Fibroblast of lung (primary cell): ENCODE measurements around the gene ZNF410. TPM values are rescaled to one million over a fixed set of nuclear protein-coding genes. Genes with fewer than 3 reads are reported as not detected.
A peak's percentile ranks its signal among the peaks of the same experiment; 100 is the strongest.
"Not testable (repeated sequence)": the region's sequence is repeated elsewhere in the genome, so short reads cannot be mapped to it uniquely, and the experiment has no call there.

Experiments
- DNase-seq, 2 donors: peaks; one replicate each; pipeline versions ENCODE4 v3.0.0 to v3.0.0-alpha.2; 2010; ENCODE audit warnings: low read depth in 2 of 2
- H2AFZ ChIP-seq: 2 replicates; pipeline ENCODE4 v1.5.1; 2012; ENCODE audit warnings: low read length, control low read depth, inconsistent platforms
- H3K27ac ChIP-seq: 2 replicates; pipeline ENCODE4 v1.5.1; 2011; ENCODE audit warnings: low read length, control low read depth; ENCODE audit not compliant: insufficient read depth
- H3K27me3 ChIP-seq: 2 replicates; pipeline ENCODE4 v1.5.1; 2011; ENCODE audit warnings: mild to moderate bottlenecking, low read length; ENCODE audit not compliant: control insufficient read depth, insufficient read depth
- H3K36me3 ChIP-seq: 2 replicates; pipeline ENCODE4 v1.5.1; 2011; ENCODE audit warnings: low read length; ENCODE audit not compliant: control insufficient read depth, insufficient read depth
- H3K4me1 ChIP-seq: 2 replicates; pipeline ENCODE4 v1.5.1; 2011; ENCODE audit warnings: low read length; ENCODE audit not compliant: control insufficient read depth, insufficient read depth; ENCODE audit errors: extremely low read depth
- H3K4me2 ChIP-seq: 2 replicates; pipeline ENCODE4 v1.5.1; 2011; ENCODE audit warnings: low read length, control low read depth; ENCODE audit not compliant: insufficient read depth; ENCODE audit errors: extremely low read depth
- H3K4me3 ChIP-seq, 4 experiments: fragments of 200-600 bp in 1 of 4; sonication (generic) in 1 of 4; replicated peaks in 1 of 4; 2 replicates each; pipeline ENCODE4 v1.5.1; 2011 to 2016; ENCODE audit warnings: low read length in 4 of 4, low read depth in 3 of 4, mild to moderate bottlenecking in 3 of 4, control low read depth in 2 of 4, inconsistent platforms in 1 of 4, mixed read lengths in 1 of 4; ENCODE audit not compliant: insufficient read depth in 1 of 4; ENCODE audit errors: control extremely low read depth in 1 of 4
- H3K79me2 ChIP-seq: 2 replicates; pipeline ENCODE4 v1.5.1; 2012; ENCODE audit warnings: mild to moderate bottlenecking, low read length, inconsistent platforms; ENCODE audit not compliant: control insufficient read depth, insufficient read depth
- H3K9ac ChIP-seq: 2 replicates; pipeline ENCODE4 v1.5.1; 2011; ENCODE audit warnings: mild to moderate bottlenecking, low read length, control low read depth; ENCODE audit not compliant: insufficient read depth
- H3K9me3 ChIP-seq: 2 replicates; pipeline ENCODE4 v1.5.1; 2012; ENCODE audit warnings: low read depth, low read length; ENCODE audit not compliant: control insufficient read depth, insufficient read depth
- H4K20me1 ChIP-seq: 2 replicates; pipeline ENCODE4 v1.5.1; 2011; ENCODE audit warnings: low read length; ENCODE audit not compliant: control insufficient read depth, insufficient read depth; ENCODE audit errors: extremely low read depth
- EZH2 ChIP-seq: IDR thresholded peaks from 2 replicates; pipeline ENCODE4 v1.5.1; 2012; ENCODE audit warnings: low read length, control low read depth, mild to moderate bottlenecking; ENCODE audit errors: missing control alignments
- polyA plus RNA-seq, 2 donors: library from polyadenylated mRNA; depleted of rRNA in 1 of 2; stranded (reverse) in 1 of 2; unstranded in 1 of 2; fragments of >200 nt; gene quantifications; 2 replicates each; pipeline ENCODE4 v1.2.1, GENCODE V29; 2011 to 2012; ENCODE audit warnings: missing spikeins in 1 of 2
- total RNA-seq: library from RNA; depleted of rRNA; stranded (reverse); fragments of >200 nt; gene quantifications from 2 replicates; pipeline ENCODE4 v1.2.1, GENCODE V29; 2014
- TF ChIP-seq, protein P1 (sequence below), 2 donors: IDR thresholded peaks in 1 of 2; conservative IDR thresholded peaks in 1 of 2; 1 replicate in 1 of 2; 2 replicates in 1 of 2; pipeline ENCODE4 v1.5.1; 2011 to 2012; ENCODE audit warnings: low read length in 2 of 2, control low read depth in 1 of 2, inconsistent platforms in 1 of 2, low read depth in 1 of 2, mild to moderate bottlenecking in 1 of 2

The ZNF410 gene
- total and polyA plus RNA-seq, 2 donors (not counting 1 experiment from before 2014, with no cell fraction given), result 46.5 to 80.4 TPM

- Histone ChIP-seq H3K27ac (no peak overlapping the region), H3K4me1 (no peaks in the 10 kb centered on the region), H3K4me2 (no peak overlapping the region), H3K36me3 (peaks cover 8% of the 10 kb centered on the region), H3K4me3 (no peak overlapping the region), H3K9ac (no peak overlapping the region), H3K9me3 (no peaks in the 10 kb centered on the region), H4K20me1 (no peaks in the 10 kb centered on the region), H3K79me2 (peaks cover 3% of the 10 kb centered on the region), H2AFZ (no peak overlapping the region), H3K27me3 (no peaks in the 10 kb centered on the region)
- no peak for TF ChIP-seq EZH2
- TF ChIP-seq, protein P1, sequence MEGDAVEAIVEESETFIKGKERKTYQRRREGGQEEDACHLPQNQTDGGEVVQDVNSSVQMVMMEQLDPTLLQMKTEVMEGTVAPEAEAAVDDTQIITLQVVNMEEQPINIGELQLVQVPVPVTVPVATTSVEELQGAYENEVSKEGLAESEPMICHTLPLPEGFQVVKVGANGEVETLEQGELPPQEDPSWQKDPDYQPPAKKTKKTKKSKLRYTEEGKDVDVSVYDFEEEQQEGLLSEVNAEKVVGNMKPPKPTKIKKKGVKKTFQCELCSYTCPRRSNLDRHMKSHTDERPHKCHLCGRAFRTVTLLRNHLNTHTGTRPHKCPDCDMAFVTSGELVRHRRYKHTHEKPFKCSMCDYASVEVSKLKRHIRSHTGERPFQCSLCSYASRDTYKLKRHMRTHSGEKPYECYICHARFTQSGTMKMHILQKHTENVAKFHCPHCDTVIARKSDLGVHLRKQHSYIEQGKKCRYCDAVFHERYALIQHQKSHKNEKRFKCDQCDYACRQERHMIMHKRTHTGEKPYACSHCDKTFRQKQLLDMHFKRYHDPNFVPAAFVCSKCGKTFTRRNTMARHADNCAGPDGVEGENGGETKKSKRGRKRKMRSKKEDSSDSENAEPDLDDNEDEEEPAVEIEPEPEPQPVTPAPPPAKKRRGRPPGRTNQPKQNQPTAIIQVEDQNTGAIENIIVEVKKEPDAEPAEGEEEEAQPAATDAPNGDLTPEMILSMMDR (conservative IDR thresholded peaks at IDR 0.05 in 1 of 2, IDR thresholded peaks at IDR 0.05 in 1 of 2; ENCODE audit: low read depth in 1 of 2, low read length in 2 of 2), result no peak
- DNase-seq, result peak in 1 of 2 donors; percentile 81
These were observed 26.6 kb downstream of the ZNF410 start for GRCh38 chr14:73913256-73913655.

GRCh38 chr14:73916324-73916723 is 29.7 kb downstream of the ZNF410 start:
- Histone ChIP-seq H3K79me2 (peaks cover 3% of the 10 kb centered on the region), H3K9ac (no peak overlapping the region), H3K9me3 (no peaks in the 10 kb centered on the region), H4K20me1 (no peaks in the 10 kb centered on the region), H3K27ac (no peak overlapping the region), H3K27me3 (no peaks in the 10 kb centered on the region), H3K4me1 (no peaks in the 10 kb centered on the region), H3K36me3 (no peaks in the 10 kb centered on the region), H2AFZ (no peak overlapping the region), H3K4me3 (no peak overlapping the region), H3K4me2 (no peak overlapping the region)
- no peak for TF ChIP-seq EZH2
- TF ChIP-seq, protein P1 (conservative IDR thresholded peaks at IDR 0.05 in 1 of 2, IDR thresholded peaks at IDR 0.05 in 1 of 2; ENCODE audit: low read depth in 1 of 2, low read length in 2 of 2), result no peak
- DNase-seq, result no peak

- H4K20me1 ChIP-seq, H3K27ac ChIP-seq: not testable (repeated sequence)
These were observed 32.8 kb downstream of the ZNF410 start for GRCh38 chr14:73919457-73919856.

More at GRCh38 chr14:73919457-73919856, 32.8 kb downstream of the ZNF410 start:
- not testable (repeated sequence) for H3K4me1 ChIP-seq, H3K9ac ChIP-seq, DNase-seq, H2AFZ ChIP-seq, H3K4me3 ChIP-seq, H3K9me3 ChIP-seq, H3K79me2 ChIP-seq, H3K4me2 ChIP-seq, H3K27me3 ChIP-seq, H3K36me3 ChIP-seq
